ENCODE measurements around the gene FTL. TPM values are rescaled to one million over a fixed set of nuclear protein-coding genes. Genes with fewer than 3 reads are reported as not detected.
"Not testable (repeated sequence)": the region's sequence is repeated elsewhere in the genome, so short reads cannot be mapped to it uniquely, and the experiment has no call there.

FTL gene
- 1,000 to 10,000 TPM; 1,469 to 1,496 TPM for total RNA-seq

DNA sequence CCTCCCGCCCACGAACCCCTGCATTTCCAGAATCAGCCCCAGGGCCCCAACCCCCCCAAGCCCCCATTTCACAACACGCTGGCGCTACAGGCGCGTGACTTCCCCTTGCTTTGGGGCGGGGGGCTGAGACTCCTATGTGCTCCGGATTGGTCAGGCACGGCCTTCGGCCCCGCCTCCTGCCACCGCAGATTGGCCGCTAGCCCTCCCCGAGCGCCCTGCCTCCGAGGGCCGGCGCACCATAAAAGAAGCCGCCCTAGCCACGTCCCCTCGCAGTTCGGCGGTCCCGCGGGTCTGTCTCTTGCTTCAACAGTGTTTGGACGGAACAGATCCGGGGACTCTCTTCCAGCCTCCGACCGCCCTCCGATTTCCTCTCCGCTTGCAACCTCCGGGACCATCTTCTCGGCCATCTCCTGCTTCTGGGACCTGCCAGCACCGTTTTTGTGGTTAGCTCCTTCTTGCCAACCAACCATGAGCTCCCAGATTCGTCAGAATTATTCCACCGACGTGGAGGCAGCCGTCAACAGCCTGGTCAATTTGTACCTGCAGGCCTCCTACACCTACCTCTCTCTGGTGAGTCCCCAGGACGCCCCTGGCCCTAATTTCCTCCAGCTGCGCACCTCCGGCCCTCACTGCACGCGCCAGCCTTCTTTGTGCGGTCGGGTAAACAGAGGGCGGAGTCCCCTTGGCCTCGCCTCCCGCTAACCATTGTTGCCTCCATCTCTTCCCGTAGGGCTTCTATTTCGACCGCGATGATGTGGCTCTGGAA lies at the start of gene FTL:
Gene FTL, plus strand, starts transcription at position 270 of the 766 bp plus-strand sequence. Its CDS starts 199 bp downstream, at position 469.
- ChIA-PET POLR2A (interaction anchor here (1.1 to 2.1 kb wide), 3 partner anchors 11 to 170 kb away, joined by 3 to 6 read pairs (median 6); partner anchors contain the start of genes BAX and PPP1R15A), CTCF (interaction anchor here (1.3 to 5.3 kb wide), 3 partner anchors 28 to 177 kb away, joined by 3 to 24 read pairs (median 3); partner anchors contain the start of genes GYS1 and RUVBL2)

DNA sequence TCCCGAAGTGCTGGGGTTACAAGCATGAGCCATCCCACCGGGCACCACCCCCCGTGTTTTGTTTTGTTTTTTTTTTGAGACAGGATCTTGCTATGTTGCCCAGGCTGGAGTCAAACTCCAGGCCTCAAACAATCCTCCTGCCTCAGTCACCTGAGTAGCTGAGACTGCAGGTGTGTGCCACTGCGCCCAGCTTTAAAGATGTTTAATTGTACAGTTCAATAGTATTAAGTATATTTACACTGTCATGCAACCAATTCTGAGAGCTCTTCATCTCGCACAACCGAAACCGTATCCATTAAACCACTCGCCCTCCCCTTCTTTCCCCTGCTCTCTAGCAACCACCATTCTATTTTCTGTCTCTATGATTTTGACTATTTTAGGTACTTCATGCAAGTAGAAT lies 49.4 kb upstream of the FTL start:
- ChIA-PET CTCF (no interaction called here), POLR2A (no interaction called here)

DNA sequence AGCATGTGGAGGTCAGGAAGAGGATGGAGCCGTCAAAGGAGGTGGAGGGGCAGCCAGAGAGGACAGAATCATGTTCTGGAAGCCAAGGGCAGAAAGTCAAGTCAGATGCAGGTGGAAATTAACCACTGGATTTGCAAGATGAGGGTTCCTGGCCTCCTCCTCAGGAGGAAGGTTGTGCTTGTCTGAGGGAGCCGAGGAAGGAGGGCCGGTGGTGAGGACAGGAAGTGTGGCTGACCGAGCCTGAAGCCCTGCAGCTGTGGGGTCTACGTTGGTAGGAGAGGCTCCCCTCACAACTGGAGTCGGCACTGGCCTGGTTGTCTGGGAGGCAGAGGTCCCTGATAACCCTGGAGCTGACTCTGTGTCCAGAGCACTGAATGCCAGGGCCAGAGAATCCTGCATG lies 47.0 kb upstream of the FTL start:
- ChIA-PET POLR2A (interaction anchor here (0.6 kb wide), 3 partner anchors 10 to 37 kb away, joined by 4 to 9 read pairs (median 5); no protein-coding TSS in a partner anchor), CTCF (interaction anchor here (0.9 kb wide), 1 partner anchor 74 kb away, joined by 3 read pairs; no protein-coding TSS in a partner anchor)

DNA sequence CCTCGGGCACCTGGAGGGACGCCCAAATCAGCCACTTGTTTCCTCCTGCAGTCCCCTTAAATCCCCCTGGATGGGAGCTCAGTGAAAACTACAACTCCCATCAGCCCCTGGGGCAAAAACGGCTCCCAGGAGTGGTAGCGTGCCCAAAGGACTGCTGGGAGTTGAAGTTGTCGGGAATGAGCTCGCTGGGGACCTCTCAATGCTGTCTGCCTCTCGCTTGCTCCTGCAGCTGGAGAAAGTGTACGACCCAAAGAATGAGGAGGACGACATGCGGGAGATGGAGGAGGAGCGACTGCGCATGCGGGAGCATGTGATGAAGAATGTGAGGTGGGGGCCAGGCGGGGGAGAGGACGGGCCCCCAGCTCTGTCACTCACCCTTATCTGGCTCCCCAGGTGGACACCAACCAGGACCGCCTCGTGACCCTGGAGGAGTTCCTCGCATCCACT lies 46.3 kb upstream of the FTL start:
- CTCF ChIA-PET: interaction anchor here (0.5 to 1.5 kb wide), 3 partner anchors 52 to 221 kb away, joined by 4 to 5 read pairs (median 4); no protein-coding TSS in a partner anchor
- POLR2A ChIA-PET: interaction anchor here (0.6 kb wide), 2 partner anchors 9 to 37 kb away, joined by 5 to 9 read pairs; no protein-coding TSS in a partner anchor

DNA sequence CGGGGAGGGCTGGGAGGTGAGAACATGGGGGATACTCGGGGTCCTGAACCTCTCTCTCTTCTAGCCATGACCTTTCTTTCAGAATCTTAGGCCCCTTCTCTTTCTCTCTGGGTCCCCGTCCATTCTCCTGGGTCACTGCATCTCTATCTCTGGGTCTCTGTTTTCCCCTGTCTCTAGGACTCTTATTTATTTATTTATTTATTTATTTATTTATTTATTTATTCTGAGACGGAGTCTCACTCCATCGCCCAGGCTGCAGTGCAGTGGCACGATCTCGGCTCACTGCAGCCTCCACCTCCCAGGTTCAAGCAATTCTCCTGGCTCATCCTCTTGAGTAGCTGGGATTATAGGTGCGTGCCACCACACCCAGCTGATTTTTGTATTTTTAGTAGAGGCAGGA lies 45.8 kb upstream of the FTL start:
- POLR2A ChIA-PET: not testable (repeated sequence)
- CTCF ChIA-PET: interaction anchor here (0.5 to 1.5 kb wide), 3 partner anchors 51 to 222 kb away, joined by 4 to 5 read pairs (median 4); no protein-coding TSS in a partner anchor

DNA sequence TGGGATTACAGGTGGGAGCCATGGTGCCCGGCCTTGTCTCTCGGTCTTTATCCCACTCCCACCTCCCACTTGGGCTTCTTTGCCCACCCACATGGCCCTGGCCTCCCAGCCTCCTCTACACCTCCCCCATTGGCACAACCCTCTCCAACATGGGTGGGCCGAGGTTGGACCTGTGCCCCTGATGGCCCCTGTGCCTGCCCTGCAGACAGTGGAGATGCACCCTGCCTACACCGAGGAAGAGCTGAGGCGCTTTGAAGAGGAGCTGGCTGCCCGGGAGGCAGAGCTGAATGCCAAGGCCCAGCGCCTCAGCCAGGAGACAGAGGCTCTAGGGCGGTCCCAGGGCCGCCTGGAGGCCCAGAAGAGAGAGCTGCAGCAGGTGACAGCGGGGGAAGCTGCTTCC lies 44.2 kb upstream of the FTL start:
- CTCF ChIA-PET: interaction anchor here (0.5 to 1.4 kb wide), 2 partner anchors 9 to 96 kb away, joined by 3 to 4 read pairs; no protein-coding TSS in a partner anchor
- POLR2A ChIA-PET: no interaction called here

DNA sequence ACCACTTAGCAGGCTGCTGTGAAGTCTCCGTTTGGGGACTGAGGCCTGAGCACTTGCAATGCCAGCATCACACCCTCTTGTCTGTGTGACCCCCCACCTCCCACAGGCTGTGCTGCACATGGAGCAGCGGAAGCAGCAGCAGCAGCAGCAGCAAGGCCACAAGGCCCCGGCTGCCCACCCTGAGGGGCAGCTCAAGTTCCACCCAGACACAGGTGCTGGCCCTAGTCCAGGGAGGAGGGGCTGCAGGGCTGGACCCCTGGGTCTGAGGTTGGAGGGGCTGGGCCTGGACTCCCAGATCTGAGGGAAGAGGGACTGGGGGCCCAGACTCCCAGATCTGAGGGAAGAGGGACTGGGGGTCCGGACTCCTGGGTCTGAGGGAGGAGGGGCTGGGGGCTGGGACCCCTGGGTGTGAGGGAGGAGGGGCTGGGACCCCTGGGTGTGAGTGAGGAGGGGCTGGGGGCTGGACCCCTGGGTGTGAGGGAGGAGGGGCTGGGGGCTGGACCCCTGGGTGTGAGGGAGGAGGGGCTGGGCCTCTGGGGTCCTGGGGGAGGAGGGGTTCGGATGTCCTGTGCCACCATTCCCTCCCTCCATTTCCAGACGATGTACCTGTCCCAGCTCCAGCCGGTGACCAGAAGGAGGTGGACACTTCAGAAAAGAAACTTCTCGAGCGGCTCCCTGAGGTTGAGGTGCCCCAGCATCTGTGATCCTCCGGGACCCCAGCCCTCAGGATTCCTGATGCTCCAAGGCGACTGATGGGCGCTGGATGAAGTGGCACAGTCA lies 43.2 kb upstream of the FTL start:
- CTCF ChIA-PET: interaction anchor here (1.4 kb wide), 1 partner anchor 10 kb away, joined by 3 read pairs; no protein-coding TSS in a partner anchor
- POLR2A ChIA-PET: no interaction called here

DNA sequence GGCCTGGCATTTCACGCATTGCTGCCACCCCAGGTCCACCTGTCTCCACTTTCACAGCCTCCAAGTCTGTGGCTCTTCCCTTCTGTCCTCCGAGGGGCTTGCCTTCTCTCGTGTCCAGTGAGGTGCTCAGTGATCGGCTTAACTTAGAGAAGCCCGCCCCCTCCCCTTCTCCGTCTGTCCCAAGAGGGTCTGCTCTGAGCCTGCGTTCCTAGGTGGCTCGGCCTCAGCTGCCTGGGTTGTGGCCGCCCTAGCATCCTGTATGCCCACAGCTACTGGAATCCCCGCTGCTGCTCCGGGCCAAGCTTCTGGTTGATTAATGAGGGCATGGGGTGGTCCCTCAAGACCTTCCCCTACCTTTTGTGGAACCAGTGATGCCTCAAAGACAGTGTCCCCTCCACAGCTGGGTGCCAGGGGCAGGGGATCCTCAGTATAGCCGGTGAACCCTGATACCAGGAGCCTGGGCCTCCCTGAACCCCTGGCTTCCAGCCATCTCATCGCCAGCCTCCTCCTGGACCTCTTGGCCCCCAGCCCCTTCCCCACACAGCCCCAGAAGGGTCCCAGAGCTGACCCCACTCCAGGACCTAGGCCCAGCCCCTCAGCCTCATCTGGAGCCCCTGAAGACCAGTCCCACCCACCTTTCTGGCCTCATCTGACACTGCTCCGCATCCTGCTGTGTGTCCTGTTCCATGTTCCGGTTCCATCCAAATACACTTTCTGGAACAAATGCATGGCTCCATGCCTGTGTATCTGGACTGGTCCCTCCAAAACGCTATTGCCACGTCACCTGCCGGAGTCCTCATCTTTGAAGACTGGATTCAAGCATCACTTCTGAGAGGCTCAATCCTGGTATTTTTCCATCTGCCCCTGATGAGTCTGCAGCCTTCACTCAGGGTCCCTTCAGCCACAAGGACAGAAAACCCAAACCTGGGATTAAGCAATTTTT lies 42.3 kb upstream of the FTL start:
- ChIA-PET POLR2A (no interaction called here), CTCF (no interaction called here)

DNA sequence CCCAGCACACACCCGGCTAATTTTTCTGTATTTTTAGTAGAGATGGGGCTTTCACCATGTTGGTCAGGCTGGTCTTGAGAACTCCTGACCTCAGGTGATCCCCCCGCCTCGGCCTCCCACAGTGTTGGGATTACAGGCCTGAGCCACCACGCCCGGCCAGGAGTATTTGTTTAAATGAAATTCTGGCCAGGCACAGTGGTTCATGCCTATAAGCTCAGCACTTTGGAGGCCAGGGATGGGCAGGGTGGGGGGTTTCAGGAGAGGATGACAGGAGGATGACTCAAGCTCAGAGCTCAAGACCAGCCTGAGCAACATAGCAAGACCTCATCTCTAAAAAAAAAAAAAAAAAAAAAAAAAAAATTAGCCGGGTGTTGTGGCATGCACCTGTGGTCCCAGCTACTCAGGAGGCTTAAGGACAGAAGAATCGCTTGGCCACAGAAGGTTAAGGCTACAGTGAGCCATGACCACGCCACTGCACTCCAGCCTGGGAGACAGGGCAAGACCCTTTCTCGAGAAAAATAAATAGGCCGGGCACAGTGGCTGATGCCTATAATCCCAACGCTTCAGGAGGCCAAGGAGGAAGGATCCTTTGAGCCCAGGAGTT lies 39.8 kb upstream of the FTL start:
- ChIA-PET CTCF (interaction anchor here (0.6 kb wide), 1 partner anchor 16 kb away, joined by 3 read pairs; no protein-coding TSS in a partner anchor), POLR2A (interaction anchor here (1.2 kb wide), 1 partner anchor 45 kb away, joined by 4 read pairs; no protein-coding TSS in a partner anchor)

DNA sequence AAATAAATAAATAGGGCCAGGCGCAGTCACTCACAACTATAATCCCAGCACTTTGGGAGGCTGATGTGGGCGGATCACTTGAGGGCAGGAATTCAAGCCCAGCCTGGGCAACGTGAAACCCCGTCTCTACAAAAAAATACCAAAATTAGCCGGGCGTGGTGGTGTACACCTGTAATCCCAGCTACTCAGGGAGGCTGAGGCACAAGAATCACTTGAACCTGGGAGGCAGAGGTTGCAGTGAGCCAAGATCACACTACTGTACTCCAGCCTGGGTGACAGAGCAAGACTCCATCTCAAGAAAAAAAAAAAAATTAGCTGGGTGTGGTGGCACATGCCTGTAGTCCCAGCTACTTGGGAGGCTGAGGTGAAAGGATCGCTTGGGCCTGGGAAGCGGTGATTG lies 39.2 kb upstream of the FTL start:
- POLR2A ChIA-PET: not testable (repeated sequence)
- CTCF ChIA-PET: interaction anchor here (0.6 to 0.7 kb wide), 3 partner anchors 12 to 45 kb away, joined by 3 read pairs; no protein-coding TSS in a partner anchor

DNA sequence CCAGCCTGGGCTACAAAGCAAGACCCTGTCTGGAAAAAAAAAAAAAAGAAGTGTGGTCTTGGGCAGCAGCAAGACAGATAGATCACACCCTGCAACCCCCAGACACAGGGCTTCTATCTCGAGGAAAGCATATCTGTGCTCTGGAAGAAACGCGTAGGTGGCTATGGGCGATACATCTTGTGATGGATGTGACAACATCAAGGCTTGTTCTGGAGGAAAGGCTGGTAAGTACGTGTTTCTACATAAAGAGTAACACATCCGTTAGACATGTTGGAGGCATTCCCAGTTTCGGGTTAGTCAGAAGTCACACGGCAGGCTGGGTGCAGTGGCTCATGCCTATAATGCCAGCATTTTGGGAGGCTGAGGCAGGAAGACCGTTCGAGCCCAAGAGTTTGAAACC lies 38.2 kb upstream of the FTL start:
- ChIA-PET POLR2A (no interaction called here), CTCF (interaction anchor here (0.6 kb wide), 1 partner anchor 19 kb away, joined by 3 read pairs; no protein-coding TSS in a partner anchor)

DNA sequence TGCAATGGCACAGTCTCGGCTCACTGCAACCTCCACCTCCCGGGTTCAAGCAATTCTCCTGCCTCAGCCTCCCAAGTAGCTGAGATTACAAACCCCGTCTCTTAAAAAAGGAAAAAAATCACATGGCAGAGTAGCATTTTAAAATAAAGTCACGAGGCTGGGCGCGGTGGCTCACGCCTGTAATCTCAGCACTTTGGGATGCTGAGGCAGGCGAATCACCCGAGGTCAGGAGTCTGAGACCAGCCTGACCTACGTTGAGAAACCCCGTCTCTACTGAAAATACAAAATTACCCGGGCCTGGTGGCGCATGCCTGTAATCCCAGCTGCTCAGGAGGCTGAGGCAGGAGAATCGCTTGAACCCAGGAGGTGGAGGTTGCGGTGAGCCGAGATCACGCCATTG lies 37.4 kb upstream of the FTL start:
- ChIA-PET CTCF (interaction anchor here (0.6 to 0.7 kb wide), 3 partner anchors 19 to 117 kb away, joined by 3 to 4 read pairs (median 3); partner anchors contain the start of gene BCAT2), POLR2A (interaction anchor here (0.7 kb wide), 1 partner anchor 9 kb away, joined by 5 read pairs; no protein-coding TSS in a partner anchor)

DNA sequence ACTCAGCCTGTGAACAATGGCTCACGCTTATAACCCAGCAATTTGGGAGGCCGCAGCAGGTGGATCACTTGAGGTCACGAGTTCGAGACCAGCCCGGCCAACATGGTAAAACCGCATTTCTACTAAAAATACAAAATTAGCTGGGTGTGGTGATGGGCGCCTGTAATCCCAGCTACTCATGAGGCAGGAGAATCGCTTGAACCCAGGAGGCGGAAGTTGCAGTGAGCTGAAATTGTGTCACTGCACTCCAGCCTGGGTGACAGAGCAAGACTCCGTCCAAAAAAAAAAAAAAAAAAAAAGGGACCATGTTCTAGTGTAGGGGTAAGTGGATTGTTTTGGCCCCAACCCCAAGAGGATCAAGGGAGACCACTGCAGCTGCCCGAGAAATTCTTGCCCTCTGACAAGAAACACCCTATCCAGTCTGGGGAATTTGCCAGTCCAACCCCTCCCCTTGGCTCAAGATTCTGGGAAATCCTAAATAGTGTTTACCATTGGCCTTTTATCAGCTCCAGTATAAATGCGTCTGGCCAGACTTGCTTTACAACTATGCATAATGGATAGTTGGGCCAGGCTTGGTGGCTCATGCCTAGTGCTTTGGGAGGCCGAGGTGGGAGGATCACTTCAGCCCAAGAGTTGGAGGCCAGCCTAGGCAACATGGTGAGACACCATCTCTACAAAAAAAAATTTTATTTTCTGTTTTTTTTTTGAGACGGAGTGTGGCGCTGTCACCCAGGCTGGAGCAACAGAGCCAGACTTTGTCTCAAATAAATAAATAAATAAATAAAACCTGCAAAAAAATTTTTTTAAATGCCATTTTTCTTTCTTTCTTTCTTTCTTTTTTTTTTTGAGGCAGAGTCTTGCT lies 36.7 kb upstream of the FTL start:
- ChIA-PET CTCF (interaction anchor here (0.6 kb wide), 1 partner anchor 117 kb away, joined by 3 read pairs; the partner anchor contains the start of gene BCAT2), POLR2A (interaction anchor here (0.7 kb wide), 3 partner anchors 10 to 91 kb away, joined by 3 to 5 read pairs (median 3); partner anchors contain the start of gene BAX)

DNA sequence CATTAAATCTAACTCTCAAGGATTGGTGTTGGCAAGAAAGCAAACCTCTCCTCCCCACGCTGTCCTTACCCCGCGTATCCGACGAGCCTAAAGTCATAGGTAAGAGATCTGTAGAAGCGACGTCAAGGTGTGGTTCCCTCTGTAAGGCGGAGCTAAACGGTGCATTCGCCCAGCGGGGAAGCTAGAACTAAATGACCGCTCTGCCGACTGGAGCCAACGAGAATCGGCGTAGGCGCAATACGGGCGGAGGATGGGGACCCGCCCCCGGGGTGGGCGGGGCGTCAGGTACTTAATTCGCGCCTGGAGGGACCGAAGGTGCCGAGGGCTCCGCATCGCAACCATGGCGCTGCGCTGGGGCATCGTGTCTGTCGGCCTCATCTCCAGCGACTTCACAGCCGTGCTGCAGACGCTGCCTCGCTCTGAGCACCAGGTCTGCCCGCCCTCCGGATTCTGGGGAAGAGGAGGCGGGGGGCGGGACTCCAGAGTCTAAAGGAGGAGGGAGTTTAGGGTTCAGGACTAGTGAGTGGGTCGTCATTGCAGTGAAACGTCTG lies 31.7 kb upstream of the FTL start, which contains the start of gene DHDH:
Gene DHDH, plus strand, starts transcription at position 318 of the 551 bp plus-strand sequence. Its CDS starts 23 bp downstream, at position 341.
- ChIA-PET POLR2A (interaction anchor here (1.1 kb wide), 1 partner anchor 62 kb away, joined by 3 read pairs; the partner anchor contains the start of gene PPP1R15A), CTCF (interaction anchor here (0.8 to 1.3 kb wide), 3 partner anchors 26 to 213 kb away, joined by 3 to 4 read pairs (median 3); no protein-coding TSS in a partner anchor)

DNA sequence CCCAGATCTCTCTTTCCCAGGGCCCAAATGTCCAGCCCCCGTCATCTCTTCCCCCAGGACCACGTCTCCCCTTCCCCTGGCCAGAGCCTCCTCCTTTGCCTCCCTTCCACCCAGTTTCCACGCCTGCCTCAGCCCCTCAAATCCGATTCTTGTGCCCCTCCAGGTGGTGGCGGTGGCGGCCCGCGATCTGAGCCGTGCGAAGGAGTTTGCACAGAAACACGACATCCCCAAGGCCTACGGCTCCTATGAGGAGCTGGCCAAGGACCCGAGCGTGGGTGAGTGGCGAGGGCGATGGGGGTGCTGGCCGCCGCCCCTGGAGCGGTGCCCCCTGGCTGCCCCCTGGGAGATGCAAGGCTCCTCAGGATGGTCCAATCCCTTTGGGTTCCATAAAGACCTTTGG lies 30.3 kb upstream of the FTL start:
- POLR2A ChIA-PET: interaction anchor here (0.6 kb wide), 1 partner anchor 23 kb away, joined by 4 read pairs; no protein-coding TSS in a partner anchor

DNA sequence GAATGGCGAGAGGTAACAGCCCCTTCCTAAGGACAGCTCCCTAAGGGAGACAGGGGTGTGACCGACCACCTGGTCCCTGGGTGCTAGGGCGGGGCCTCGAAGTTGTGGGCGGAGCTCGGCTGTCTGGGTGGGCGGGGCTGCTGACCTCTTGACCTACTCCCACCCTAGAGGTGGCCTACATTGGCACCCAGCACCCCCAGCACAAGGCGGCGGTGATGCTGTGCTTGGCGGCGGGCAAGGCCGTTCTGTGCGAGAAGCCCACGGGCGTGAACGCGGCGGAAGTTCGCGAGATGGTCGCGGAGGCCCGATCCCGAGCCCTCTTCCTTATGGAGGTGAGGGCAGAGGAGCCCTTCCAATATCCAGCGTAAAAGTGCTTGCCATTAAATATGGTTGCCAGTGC lies 29.2 kb upstream of the FTL start:
- ChIA-PET CTCF (no interaction called here), POLR2A (no interaction called here)

More for the DNA sequence above, 30.3 kb upstream of the FTL start:
- CTCF ChIA-PET: interaction anchor here (1.3 kb wide), 1 partner anchor 18 kb away, joined by 3 read pairs; no protein-coding TSS in a partner anchor
